ENCODE data around the gene FBXO22. TPM values are rescaled to one million over a fixed set of nuclear protein-coding genes. Genes with fewer than 3 reads are reported as not detected.
"Not testable (repeated sequence)": the region's sequence is repeated elsewhere in the genome, so short reads cannot be mapped to it uniquely, and the experiment has no call there.

Gene FBXO22
- total RNA-seq, 4 donors from 2014 or later: 9.9 to 16.7 (median 11.8) TPM

- H3K27me3 ChIP-seq: no peaks in the 10 kb centered on the region
- DNase-seq (ENCODE audit: low spot score in 2 of 2): no peak
- H3K36me3 ChIP-seq: no peaks in the 10 kb centered on the region
- H3K27ac ChIP-seq: no peak overlapping the region
- H3K9me3 ChIP-seq: no peaks in the 10 kb centered on the region
- no peaks in the 10 kb centered on the region for H3K4me1 ChIP-seq
- TF ChIP-seq CTCF (IDR thresholded peaks at IDR 0.05): no peak
- TF ChIP-seq EP300 (IDR thresholded peaks at IDR 0.05): no peak
- TF ChIP-seq POLR2A (IDR thresholded peaks at IDR 0.05): no peak
- 84 to 97% methylated on average over 1 of the region's 1 CpG for WGBS, 2 donors
- H3K4me3 ChIP-seq: no peak overlapping the region
These were observed 57.7 kb downstream of the FBXO22 start for GRCh38 chr15:75961331-75961730.

- WGBS, 2 donors: 34 to 50% methylated on average over 2 of the region's 2 CpGs
- Histone ChIP-seq H3K4me1 (no peaks in the 10 kb centered on the region), H3K27ac (no peak overlapping the region), H3K4me3 (no peak overlapping the region), H3K9me3 (no peaks in the 10 kb centered on the region), H3K27me3 (no peaks in the 10 kb centered on the region), H3K36me3 (no peaks in the 10 kb centered on the region)
- TF ChIP-seq POLR2A (IDR thresholded peaks at IDR 0.05): no peak
- no peak for TF ChIP-seq CTCF (IDR thresholded peaks at IDR 0.05)
- TF ChIP-seq EP300 (IDR thresholded peaks at IDR 0.05): no peak
- DNase-seq (ENCODE audit: low spot score in 2 of 2): no peak
These were observed 62.4 kb downstream of the FBXO22 start for GRCh38 chr15:75966073-75966472.

GRCh38 chr15:75976766-75977165 is 73.1 kb downstream of the FBXO22 start:
- H3K9me3 ChIP-seq: peaks cover 0 to 23% (median 0%) of the 10 kb centered on the region in 4 donors
- H3K27me3 ChIP-seq; DNase-seq (ENCODE audit: low spot score in 2 of 2); H3K4me3 ChIP-seq; H3K36me3 ChIP-seq; H3K4me1 ChIP-seq; H3K27ac ChIP-seq: not testable (repeated sequence)
- WGBS, 2 donors: 92 to 100% methylated on average over 3 of the region's 3 CpGs

- Histone ChIP-seq H3K27ac (no peak overlapping the region), H3K27me3 (no peaks in the 10 kb centered on the region), H3K36me3 (no peaks in the 10 kb centered on the region), H3K9me3 (peaks cover 0 to 13% (median 0%) of the 10 kb centered on the region in 4 donors), H3K4me3 (no peak overlapping the region), H3K4me1 (no peaks in the 10 kb centered on the region)
- DNase-seq (ENCODE audit: low spot score in 2 of 2): no peak
- 51 to 61% methylated on average over 2 of the region's 2 CpGs for WGBS, 2 donors
- TF ChIP-seq CTCF (IDR thresholded peaks at IDR 0.05) (no peak), EP300 (IDR thresholded peaks at IDR 0.05) (no peak), POLR2A (IDR thresholded peaks at IDR 0.05) (no peak)
These were observed 77.6 kb downstream of the FBXO22 start for GRCh38 chr15:75981149-75981815.

GRCh38 chr15:75982468-75982867 is 78.8 kb downstream of the FBXO22 start:
- 69 to 85% methylated on average over 2 of the region's 2 CpGs for WGBS, 2 donors
- no peaks in the 10 kb centered on the region for H3K4me1 ChIP-seq
- DNase-seq (ENCODE audit: low spot score in 2 of 2): no peak

GRCh38 chr15:75984706-75985105 is 81.0 kb downstream of the FBXO22 start:
- not testable (repeated sequence) for H3K27me3 ChIP-seq; H3K27ac ChIP-seq; DNase-seq (ENCODE audit: low spot score in 2 of 2); H3K9me3 ChIP-seq; H3K4me1 ChIP-seq; H3K4me3 ChIP-seq; H3K36me3 ChIP-seq
- 89 to 94% methylated on average over 3 of the region's 3 CpGs for WGBS, 2 donors

More at GRCh38 chr15:75982468-75982867, 78.8 kb downstream of the FBXO22 start:
- H3K36me3 ChIP-seq: no peaks in the 10 kb centered on the region
- H3K27ac ChIP-seq: no peak overlapping the region
- no peaks in the 10 kb centered on the region for H3K27me3 ChIP-seq
- TF ChIP-seq POLR2A (IDR thresholded peaks at IDR 0.05) (no peak), CTCF (IDR thresholded peaks at IDR 0.05) (no peak), EP300 (IDR thresholded peaks at IDR 0.05) (no peak)
- no peak overlapping the region for H3K4me3 ChIP-seq
- H3K9me3 ChIP-seq: peaks cover 0 to 2% (median 0%) of the 10 kb centered on the region in 4 donors

Measured in tibial nerve (tissue), 4 donors.